ENCODE results near the gene SERINC3.

The SERINC3 gene

DNA sequence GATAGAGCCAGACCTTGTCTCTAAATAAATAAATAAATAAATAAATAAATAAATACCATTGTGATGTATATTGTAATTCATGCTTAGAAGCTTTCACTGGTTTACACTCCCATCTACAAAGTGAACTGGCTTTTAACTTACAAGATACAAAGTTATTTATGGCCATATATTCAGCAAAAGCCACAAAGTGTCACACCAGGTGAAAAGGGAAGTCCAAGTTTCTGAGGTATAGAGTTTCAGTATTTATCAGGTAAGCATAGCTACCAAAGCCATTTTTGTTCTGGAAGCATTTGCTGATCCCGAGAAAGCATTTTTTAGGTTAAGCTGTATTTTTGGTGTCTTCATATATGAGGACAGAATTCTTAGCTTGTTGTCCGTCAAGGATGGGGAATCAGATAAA is 38.4 kb upstream of the SERINC3 start:
- DNase-seq (ENCODE audit: low read depth, low spot score), result no peak
- Histone ChIP-seq H3K9me3 (ENCODE audit: insufficient read depth, low read length) (no peaks in the 10 kb centered on the region), H3K27me3 (ENCODE audit: insufficient read depth, insufficient read length) (no peaks in the 10 kb centered on the region), H3K36me3 (ENCODE audit: insufficient read depth, insufficient read length, low read length) (no peaks in the 10 kb centered on the region), H3K4me3 (ENCODE audit: insufficient read length, low read depth) (no peak overlapping the region), H3K4me1 (ENCODE audit: insufficient read depth, insufficient read length) (no peaks in the 10 kb centered on the region), H3K9ac (ENCODE audit: insufficient read length, low read depth) (no peak overlapping the region)
- no peak for TF ChIP-seq ZNF274 (IDR thresholded peaks at IDR 0.05; ENCODE audit: low read depth, low read length)
- no peak for TF ChIP-seq YY1 (IDR thresholded peaks at IDR 0.05; ENCODE audit: insufficient read depth, insufficient read length)
- no peak for TF ChIP-seq SUZ12 (IDR thresholded peaks at IDR 0.05; ENCODE audit: extremely low read depth, insufficient read depth, insufficient read length)

DNA sequence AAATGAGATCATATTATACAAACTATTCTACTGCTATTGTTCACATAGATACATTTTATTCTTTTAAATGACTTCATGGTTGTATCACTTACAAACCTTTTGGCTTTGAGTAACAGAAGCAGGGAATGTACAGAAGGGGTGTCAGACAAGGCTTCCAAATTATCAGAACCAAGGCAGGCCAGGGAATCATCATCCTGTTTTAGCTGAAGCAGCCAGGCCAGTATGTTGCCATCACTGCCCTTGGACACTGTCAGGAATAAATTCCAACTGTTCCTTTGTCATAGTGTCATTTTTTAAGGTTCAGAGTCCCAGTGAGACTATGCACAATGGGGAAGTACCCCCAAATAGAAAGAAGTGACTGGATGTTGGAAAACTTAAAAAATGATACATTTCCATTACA is 37.4 kb upstream of the SERINC3 start:
- no peak overlapping the region for H3K4me3 ChIP-seq (ENCODE audit: insufficient read length, low read depth)
- TF ChIP-seq YY1 (IDR thresholded peaks at IDR 0.05; ENCODE audit: insufficient read depth, insufficient read length), result no peak
- no peak for TF ChIP-seq ZNF274 (IDR thresholded peaks at IDR 0.05; ENCODE audit: low read depth, low read length)
- TF ChIP-seq SUZ12 (IDR thresholded peaks at IDR 0.05; ENCODE audit: extremely low read depth, insufficient read depth, insufficient read length), result no peak
- no peaks in the 10 kb centered on the region for H3K4me1 ChIP-seq (ENCODE audit: insufficient read depth, insufficient read length)
- no peak overlapping the region for H3K9ac ChIP-seq (ENCODE audit: insufficient read length, low read depth)
- no peak for DNase-seq (ENCODE audit: low read depth, low spot score)
- no peaks in the 10 kb centered on the region for H3K9me3 ChIP-seq (ENCODE audit: insufficient read depth, low read length)
- no peaks in the 10 kb centered on the region for H3K36me3 ChIP-seq (ENCODE audit: insufficient read depth, insufficient read length, low read length)
- H3K27me3 ChIP-seq (ENCODE audit: insufficient read depth, insufficient read length), result no peaks in the 10 kb centered on the region

DNA sequence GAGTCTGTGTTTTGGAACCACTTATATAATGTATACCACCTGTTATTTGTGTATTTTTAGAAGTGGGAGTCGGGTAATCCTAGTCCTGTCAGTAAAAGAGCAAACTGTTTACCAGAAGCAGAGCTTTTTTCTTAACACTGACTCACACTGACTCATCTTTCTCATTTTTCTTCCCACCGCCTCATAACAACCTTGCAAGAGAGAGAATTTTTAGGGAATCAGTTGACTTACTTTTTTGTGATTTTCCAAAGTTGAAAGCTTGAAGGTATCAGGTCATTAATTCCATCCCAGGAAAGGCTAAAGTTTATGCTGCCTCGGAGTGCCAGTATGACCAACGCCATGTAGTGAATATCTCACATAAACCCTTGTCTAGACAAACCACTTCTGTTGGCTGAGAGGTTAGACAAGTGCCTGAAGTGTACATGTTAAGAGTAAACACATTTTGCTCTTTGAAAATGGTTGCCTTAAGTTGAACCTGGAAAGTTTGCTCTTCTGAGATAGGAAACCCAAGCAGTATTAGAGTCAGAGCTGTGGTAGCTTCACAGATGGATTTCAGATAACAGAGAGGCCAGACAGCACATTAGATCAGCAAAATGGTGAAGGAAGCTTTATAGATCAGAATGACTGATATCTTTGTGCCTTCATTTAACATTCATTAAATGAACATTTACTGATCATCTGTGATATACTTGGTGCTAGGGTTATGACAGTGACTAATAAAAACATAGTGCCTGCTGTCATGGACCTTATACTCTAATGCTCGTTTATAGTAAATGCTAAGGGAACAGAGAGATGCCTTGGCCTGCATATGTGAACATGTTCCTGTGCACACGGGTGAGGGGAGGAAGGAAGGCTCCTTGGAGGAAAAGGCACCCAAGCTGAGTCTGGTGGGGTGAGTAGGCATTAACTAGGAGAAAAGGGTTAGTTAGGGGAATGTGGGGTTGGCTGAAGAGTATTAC is 31.4 kb upstream of the SERINC3 start:
- no peaks in the 10 kb centered on the region for H3K9me3 ChIP-seq (ENCODE audit: insufficient read depth, low read length)
- H3K4me1 ChIP-seq (ENCODE audit: insufficient read depth, insufficient read length), result no peaks in the 10 kb centered on the region
- no peaks in the 10 kb centered on the region for H3K36me3 ChIP-seq (ENCODE audit: insufficient read depth, insufficient read length, low read length)
- no peak overlapping the region for H3K4me3 ChIP-seq (ENCODE audit: insufficient read length, low read depth)
- TF ChIP-seq ZNF274 (IDR thresholded peaks at IDR 0.05; ENCODE audit: low read depth, low read length), result no peak
- TF ChIP-seq YY1 (IDR thresholded peaks at IDR 0.05; ENCODE audit: insufficient read depth, insufficient read length), result no peak
- no peak for TF ChIP-seq SUZ12 (IDR thresholded peaks at IDR 0.05; ENCODE audit: extremely low read depth, insufficient read depth, insufficient read length)
- H3K9ac ChIP-seq (ENCODE audit: insufficient read length, low read depth), result no peak overlapping the region
- no peak for DNase-seq (ENCODE audit: low read depth, low spot score)
- H3K27me3 ChIP-seq (ENCODE audit: insufficient read depth, insufficient read length), result no peaks in the 10 kb centered on the region

DNA sequence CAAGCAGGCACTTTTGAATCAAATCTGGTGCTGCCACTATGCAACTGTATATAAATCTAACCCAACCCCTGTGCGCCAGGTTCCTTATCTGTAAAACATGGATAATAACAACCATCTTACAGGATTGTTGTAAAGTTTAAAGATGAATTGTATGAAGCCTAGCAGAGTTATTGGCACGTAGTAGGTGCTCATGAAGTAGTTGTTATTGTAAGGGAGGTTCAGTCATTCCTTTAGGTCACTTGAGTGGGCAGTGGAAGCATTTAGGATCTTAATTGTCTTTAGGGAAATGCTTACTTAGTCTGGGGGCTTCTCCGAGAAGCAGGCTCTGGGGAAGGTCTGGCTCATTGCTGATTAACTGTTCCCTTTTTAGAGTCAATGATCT is 30.7 kb upstream of the SERINC3 start:
- Histone ChIP-seq H3K9me3 (ENCODE audit: insufficient read depth, low read length) (no peaks in the 10 kb centered on the region), H3K27me3 (ENCODE audit: insufficient read depth, insufficient read length) (no peaks in the 10 kb centered on the region), H3K9ac (ENCODE audit: insufficient read length, low read depth) (no peak overlapping the region), H3K4me3 (ENCODE audit: insufficient read length, low read depth) (no peak overlapping the region), H3K4me1 (ENCODE audit: insufficient read depth, insufficient read length) (no peaks in the 10 kb centered on the region), H3K36me3 (ENCODE audit: insufficient read depth, insufficient read length, low read length) (no peaks in the 10 kb centered on the region)
- DNase-seq (ENCODE audit: low read depth, low spot score), result no peak
- TF ChIP-seq ZNF274 (IDR thresholded peaks at IDR 0.05; ENCODE audit: low read depth, low read length), result no peak
- no peak for TF ChIP-seq SUZ12 (IDR thresholded peaks at IDR 0.05; ENCODE audit: extremely low read depth, insufficient read depth, insufficient read length)
- no peak for TF ChIP-seq YY1 (IDR thresholded peaks at IDR 0.05; ENCODE audit: insufficient read depth, insufficient read length)

DNA sequence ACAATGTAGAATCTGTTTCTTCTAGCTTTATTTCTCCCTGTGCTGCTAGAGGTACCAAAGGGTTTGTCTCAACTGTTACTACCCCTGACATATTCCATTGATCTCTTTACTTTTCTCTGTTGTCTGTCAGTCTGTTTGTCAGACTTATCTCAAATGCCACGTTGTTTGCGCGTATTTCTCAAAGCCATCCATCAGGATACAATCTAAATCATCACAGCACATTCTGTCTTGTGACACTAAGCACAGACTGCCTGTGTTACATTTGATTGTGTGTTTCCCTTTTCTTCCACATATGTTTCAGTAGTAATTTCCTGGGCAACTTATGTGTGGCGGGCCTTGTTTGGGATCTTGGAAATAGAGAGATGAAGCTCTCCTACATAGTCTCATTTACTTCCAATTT is 30.2 kb upstream of the SERINC3 start:
- Histone ChIP-seq H3K36me3 (ENCODE audit: insufficient read depth, insufficient read length, low read length) (no peaks in the 10 kb centered on the region), H3K27me3 (ENCODE audit: insufficient read depth, insufficient read length) (no peaks in the 10 kb centered on the region), H3K9me3 (ENCODE audit: insufficient read depth, low read length) (no peaks in the 10 kb centered on the region), H3K9ac (ENCODE audit: insufficient read length, low read depth) (no peak overlapping the region), H3K4me3 (ENCODE audit: insufficient read length, low read depth) (no peak overlapping the region), H3K4me1 (ENCODE audit: insufficient read depth, insufficient read length) (peaks cover 2% of the 10 kb centered on the region)
- DNase-seq (ENCODE audit: low read depth, low spot score), result no peak
- no peak for TF ChIP-seq SUZ12 (IDR thresholded peaks at IDR 0.05; ENCODE audit: extremely low read depth, insufficient read depth, insufficient read length)
- TF ChIP-seq YY1 (IDR thresholded peaks at IDR 0.05; ENCODE audit: insufficient read depth, insufficient read length), result no peak
- TF ChIP-seq ZNF274 (IDR thresholded peaks at IDR 0.05; ENCODE audit: low read depth, low read length), result no peak

DNA sequence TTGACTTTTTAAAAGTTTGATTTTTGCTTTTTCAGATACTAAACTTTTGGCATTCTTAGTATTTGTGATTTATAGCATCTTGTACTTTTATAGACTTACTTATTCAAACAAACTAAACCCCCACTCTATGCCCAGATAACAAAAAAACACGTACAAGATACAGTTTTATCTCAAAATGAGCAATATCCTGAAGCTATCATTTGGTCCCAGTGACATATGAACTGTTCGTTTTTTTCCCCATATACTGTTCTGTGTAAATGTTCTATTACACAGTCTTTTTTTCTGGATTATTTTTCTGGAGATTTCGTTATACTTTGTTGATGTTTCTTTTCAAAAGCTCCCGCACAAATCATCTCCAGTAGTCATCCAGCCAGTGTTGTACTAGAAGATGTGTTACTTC is 27.3 kb upstream of the SERINC3 start:
- Histone ChIP-seq H3K4me3 (ENCODE audit: insufficient read length, low read depth) (no peak overlapping the region), H3K9me3 (ENCODE audit: insufficient read depth, low read length) (no peaks in the 10 kb centered on the region), H3K4me1 (ENCODE audit: insufficient read depth, insufficient read length) (peaks cover 2% of the 10 kb centered on the region), H3K27me3 (ENCODE audit: insufficient read depth, insufficient read length) (no peaks in the 10 kb centered on the region), H3K9ac (ENCODE audit: insufficient read length, low read depth) (no peak overlapping the region), H3K36me3 (ENCODE audit: insufficient read depth, insufficient read length, low read length) (no peaks in the 10 kb centered on the region)
- DNase-seq (ENCODE audit: low read depth, low spot score), result no peak
- TF ChIP-seq ZNF274 (IDR thresholded peaks at IDR 0.05; ENCODE audit: low read depth, low read length) (no peak), SUZ12 (IDR thresholded peaks at IDR 0.05; ENCODE audit: extremely low read depth, insufficient read depth, insufficient read length) (no peak), YY1 (IDR thresholded peaks at IDR 0.05; ENCODE audit: insufficient read depth, insufficient read length) (no peak)

DNA sequence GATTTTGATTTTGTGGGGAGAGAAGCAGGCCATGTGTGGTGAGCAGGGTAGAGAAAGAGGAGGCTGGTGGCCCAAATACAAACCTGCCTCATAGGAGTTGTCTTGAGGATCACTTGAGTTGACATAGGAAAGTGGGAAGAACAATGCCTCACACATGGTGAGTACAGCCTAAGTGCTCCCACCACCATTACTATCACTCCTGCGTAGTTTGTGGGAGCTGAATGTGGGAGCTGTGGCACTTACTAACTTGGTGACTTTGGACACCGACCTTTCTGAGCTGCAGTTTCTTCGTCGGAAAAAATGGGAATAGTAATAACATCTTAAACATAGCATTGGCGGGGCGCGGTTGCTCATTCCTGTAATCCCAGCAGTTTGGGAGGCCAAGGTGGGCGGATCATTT is 25.5 kb upstream of the SERINC3 start:
- no peak for DNase-seq (ENCODE audit: low read depth, low spot score)
- no peak for TF ChIP-seq ZNF274 (IDR thresholded peaks at IDR 0.05; ENCODE audit: low read depth, low read length)
- TF ChIP-seq SUZ12 (IDR thresholded peaks at IDR 0.05; ENCODE audit: extremely low read depth, insufficient read depth, insufficient read length), result no peak
- TF ChIP-seq YY1 (IDR thresholded peaks at IDR 0.05; ENCODE audit: insufficient read depth, insufficient read length), result no peak
- Histone ChIP-seq H3K9me3 (ENCODE audit: insufficient read depth, low read length) (no peaks in the 10 kb centered on the region), H3K27me3 (ENCODE audit: insufficient read depth, insufficient read length) (no peaks in the 10 kb centered on the region), H3K9ac (ENCODE audit: insufficient read length, low read depth) (no peak overlapping the region), H3K36me3 (ENCODE audit: insufficient read depth, insufficient read length, low read length) (no peaks in the 10 kb centered on the region), H3K4me3 (ENCODE audit: insufficient read length, low read depth) (no peak overlapping the region), H3K4me1 (ENCODE audit: insufficient read depth, insufficient read length) (peaks cover 2% of the 10 kb centered on the region)
